Duodenal mucosa (tissue), 2 donors: Measurements from ENCODE around the gene LIFR.

Experiments used
- H3K27ac ChIP-seq: one replicate; pipeline ENCODE4 v1.7.0; 2013; ENCODE audit warnings: low read depth, low read length
- H3K27me3 ChIP-seq, 2 donors: one replicate each; pipeline ENCODE4 v1.7.0; 2013; ENCODE audit warnings: low read length in 2 of 2, control low read depth in 1 of 2; ENCODE audit not compliant: insufficient read depth in 2 of 2, control insufficient read depth in 1 of 2
- H3K36me3 ChIP-seq, 2 donors: one replicate each; pipeline ENCODE4 v1.7.0; 2013; ENCODE audit warnings: low read length in 2 of 2, control low read depth in 1 of 2; ENCODE audit not compliant: insufficient read depth in 2 of 2, control insufficient read depth in 1 of 2
- H3K4me1 ChIP-seq, 2 donors: one replicate each; pipeline ENCODE4 v1.7.0; 2013; ENCODE audit warnings: low read length in 2 of 2, control low read depth in 1 of 2; ENCODE audit not compliant: insufficient read depth in 2 of 2, control insufficient read depth in 1 of 2
- H3K4me3 ChIP-seq, 2 donors: one replicate each; pipeline ENCODE4 v1.7.0; 2013; ENCODE audit warnings: low read length in 2 of 2, low read depth in 1 of 2
- H3K9ac ChIP-seq, 2 donors: one replicate each; pipeline ENCODE4 v1.7.0; 2013; ENCODE audit warnings: low read length in 2 of 2, low read depth in 1 of 2
- H3K9me3 ChIP-seq, 2 donors: one replicate each; pipeline ENCODE4 v1.7.0; 2013; ENCODE audit warnings: low read length in 2 of 2, control low read depth in 1 of 2; ENCODE audit not compliant: control insufficient read depth in 1 of 2

Gene LIFR

GRCh38 chr5:38551030-38552017, 5.1 kb downstream of the LIFR start:
- Histone ChIP-seq H3K4me3 (peak overlapping the region in 1 of 2 donors; percentile 1), H3K9me3 (no peaks in the 10 kb centered on the region), H3K9ac (no peak overlapping the region), H3K4me1 (no peaks in the 10 kb centered on the region), H3K27ac (no peak overlapping the region), H3K36me3 (no peaks in the 10 kb centered on the region), H3K27me3 (peaks cover 10 to 28% of the 10 kb centered on the region in 2 donors)

GRCh38 chr5:38548064-38548759, 8.2 kb downstream of the LIFR start:
- no peak overlapping the region for H3K4me3 ChIP-seq
- H3K4me1 ChIP-seq: no peaks in the 10 kb centered on the region
- H3K9me3 ChIP-seq: no peaks in the 10 kb centered on the region
- peaks cover 4 to 7% of the 10 kb centered on the region in 2 donors for H3K27me3 ChIP-seq
- no peak overlapping the region for H3K9ac ChIP-seq
- no peak overlapping the region for H3K27ac ChIP-seq
- H3K36me3 ChIP-seq: no peaks in the 10 kb centered on the region

GRCh38 chr5:38547257-38547656, 9.2 kb downstream of the LIFR start:
- Histone ChIP-seq H3K9ac (no peak overlapping the region), H3K27me3 (no peaks in the 10 kb centered on the region), H3K27ac (no peak overlapping the region), H3K4me3 (no peak overlapping the region), H3K9me3 (no peaks in the 10 kb centered on the region), H3K4me1 (no peaks in the 10 kb centered on the region), H3K36me3 (no peaks in the 10 kb centered on the region)

GRCh38 chr5:38546691-38547146, 9.7 kb downstream of the LIFR start:
- H3K9ac ChIP-seq: no peak overlapping the region
- H3K4me1 ChIP-seq: no peaks in the 10 kb centered on the region
- H3K27me3 ChIP-seq: no peaks in the 10 kb centered on the region
- no peak overlapping the region for H3K4me3 ChIP-seq
- no peaks in the 10 kb centered on the region for H3K9me3 ChIP-seq
- H3K27ac ChIP-seq: no peak overlapping the region
- no peaks in the 10 kb centered on the region for H3K36me3 ChIP-seq

GRCh38 chr5:38543886-38544285, 12.6 kb downstream of the LIFR start:
- no peak overlapping the region for H3K27ac ChIP-seq
- no peaks in the 10 kb centered on the region for H3K27me3 ChIP-seq
- no peak overlapping the region for H3K9ac ChIP-seq
- H3K4me3 ChIP-seq: no peak overlapping the region
- no peaks in the 10 kb centered on the region for H3K36me3 ChIP-seq
- H3K9me3 ChIP-seq: no peaks in the 10 kb centered on the region
- H3K4me1 ChIP-seq: no peaks in the 10 kb centered on the region

- H3K36me3 ChIP-seq: no peaks in the 10 kb centered on the region
- no peaks in the 10 kb centered on the region for H3K27me3 ChIP-seq
- H3K9me3 ChIP-seq: no peaks in the 10 kb centered on the region
- H3K4me1 ChIP-seq: no peaks in the 10 kb centered on the region
- H3K27ac ChIP-seq: no peak overlapping the region
- H3K9ac ChIP-seq: no peak overlapping the region
- no peak overlapping the region for H3K4me3 ChIP-seq
Observed at GRCh38 chr5:38543074-38543473, 13.4 kb downstream of the LIFR start.

GRCh38 chr5:38541174-38541725, 15.2 kb downstream of the LIFR start:
- no peaks in the 10 kb centered on the region for H3K4me1 ChIP-seq
- no peaks in the 10 kb centered on the region for H3K27me3 ChIP-seq
- no peak overlapping the region for H3K4me3 ChIP-seq
- H3K9me3 ChIP-seq: no peaks in the 10 kb centered on the region
- no peak overlapping the region for H3K9ac ChIP-seq
- H3K27ac ChIP-seq: no peak overlapping the region
- H3K36me3 ChIP-seq: no peaks in the 10 kb centered on the region

GRCh38 chr5:38540314-38540713, 16.1 kb downstream of the LIFR start:
- H3K9me3 ChIP-seq: no peaks in the 10 kb centered on the region
- no peak overlapping the region for H3K4me3 ChIP-seq
- H3K27ac ChIP-seq: no peak overlapping the region
- H3K36me3 ChIP-seq: no peaks in the 10 kb centered on the region
- no peaks in the 10 kb centered on the region for H3K4me1 ChIP-seq
- H3K9ac ChIP-seq: no peak overlapping the region
- no peaks in the 10 kb centered on the region for H3K27me3 ChIP-seq

- H3K4me1 ChIP-seq: no peaks in the 10 kb centered on the region
- H3K4me3 ChIP-seq: no peak overlapping the region
- H3K9me3 ChIP-seq: no peaks in the 10 kb centered on the region
- H3K27ac ChIP-seq: no peak overlapping the region
- no peak overlapping the region for H3K9ac ChIP-seq
- no peaks in the 10 kb centered on the region for H3K36me3 ChIP-seq
- H3K27me3 ChIP-seq: no peaks in the 10 kb centered on the region
Observed at GRCh38 chr5:38538161-38538560, 18.3 kb downstream of the LIFR start.

- Histone ChIP-seq H3K4me3 (no peak overlapping the region), H3K36me3 (no peaks in the 10 kb centered on the region), H3K4me1 (no peaks in the 10 kb centered on the region), H3K27ac (no peak overlapping the region), H3K9me3 (no peaks in the 10 kb centered on the region), H3K9ac (no peak overlapping the region), H3K27me3 (no peaks in the 10 kb centered on the region)
Observed at GRCh38 chr5:38537505-38537904, 18.9 kb downstream of the LIFR start.
